KMS-11 (cell line): ENCODE measurements around the gene UPF1.

Experiments used
- H2AFZ ChIP-seq: fragments of 200-600 bp; sonication (generic); 2 replicates; pipeline ENCODE4 v1.6.1; 2016; ENCODE audit warnings: antibody characterized with exemption, mixed run types, low read depth
- H3K27ac ChIP-seq: fragments of 200-600 bp; sonication (generic); 2 replicates; pipeline ENCODE4 v1.6.1; 2016; ENCODE audit warnings: mild to moderate bottlenecking, mixed run types
- H3K27me3 ChIP-seq: fragments of 200-600 bp; sonication (generic); 2 replicates; pipeline ENCODE4 v1.6.1; 2017; ENCODE audit warnings: mild to moderate bottlenecking, low read depth, mixed run types, moderate library complexity; ENCODE audit not compliant: insufficient read depth
- H3K36me3 ChIP-seq: fragments of 200-600 bp; sonication (generic); 2 replicates; pipeline ENCODE4 v1.6.1; 2017; ENCODE audit warnings: mild to moderate bottlenecking, mixed run types; ENCODE audit not compliant: insufficient read depth
- H3K4me1 ChIP-seq: fragments of 200-600 bp; sonication (generic); 2 replicates; pipeline ENCODE4 v1.6.1; 2016; ENCODE audit warnings: mild to moderate bottlenecking, low read depth, mixed run types; ENCODE audit not compliant: poor library complexity, severe bottlenecking
- H3K4me2 ChIP-seq: fragments of 200-600 bp; sonication (generic); 2 replicates; pipeline ENCODE4 v1.7.0; 2016; ENCODE audit warnings: mild to moderate bottlenecking, mixed run types
- H3K4me3 ChIP-seq: fragments of 200-600 bp; sonication (generic); IDR thresholded peaks from 2 replicates; pipeline ENCODE4 v1.6.1; 2017; ENCODE audit warnings: low read depth, low read length, mixed read lengths; ENCODE audit not compliant: insufficient read depth
- H3K79me2 ChIP-seq: fragments of 200-600 bp; sonication (generic); 2 replicates; pipeline ENCODE4 v1.6.1; 2016; ENCODE audit warnings: low read depth, mixed run types; ENCODE audit not compliant: insufficient read depth
- H3K9ac ChIP-seq: fragments of 200-600 bp; sonication (generic); 2 replicates; pipeline ENCODE4 v1.6.1; 2016; ENCODE audit warnings: mild to moderate bottlenecking, mixed run types
- H4K20me1 ChIP-seq: fragments of 200-600 bp; sonication (generic); 2 replicates; pipeline ENCODE4 v1.6.1; 2016; ENCODE audit warnings: mild to moderate bottlenecking, mixed run types; ENCODE audit not compliant: insufficient read depth
- TF ChIP-seq, protein P1 (sequence below): fragments of 200-600 bp; sonication (generic); conservative IDR thresholded peaks from 2 replicates; pipeline ENCODE4 v1.6.1; 2017; ENCODE audit warnings: low read depth, mild to moderate bottlenecking, antibody characterized with exemption, low read length, moderate library complexity, mixed read lengths

The UPF1 gene

DNA sequence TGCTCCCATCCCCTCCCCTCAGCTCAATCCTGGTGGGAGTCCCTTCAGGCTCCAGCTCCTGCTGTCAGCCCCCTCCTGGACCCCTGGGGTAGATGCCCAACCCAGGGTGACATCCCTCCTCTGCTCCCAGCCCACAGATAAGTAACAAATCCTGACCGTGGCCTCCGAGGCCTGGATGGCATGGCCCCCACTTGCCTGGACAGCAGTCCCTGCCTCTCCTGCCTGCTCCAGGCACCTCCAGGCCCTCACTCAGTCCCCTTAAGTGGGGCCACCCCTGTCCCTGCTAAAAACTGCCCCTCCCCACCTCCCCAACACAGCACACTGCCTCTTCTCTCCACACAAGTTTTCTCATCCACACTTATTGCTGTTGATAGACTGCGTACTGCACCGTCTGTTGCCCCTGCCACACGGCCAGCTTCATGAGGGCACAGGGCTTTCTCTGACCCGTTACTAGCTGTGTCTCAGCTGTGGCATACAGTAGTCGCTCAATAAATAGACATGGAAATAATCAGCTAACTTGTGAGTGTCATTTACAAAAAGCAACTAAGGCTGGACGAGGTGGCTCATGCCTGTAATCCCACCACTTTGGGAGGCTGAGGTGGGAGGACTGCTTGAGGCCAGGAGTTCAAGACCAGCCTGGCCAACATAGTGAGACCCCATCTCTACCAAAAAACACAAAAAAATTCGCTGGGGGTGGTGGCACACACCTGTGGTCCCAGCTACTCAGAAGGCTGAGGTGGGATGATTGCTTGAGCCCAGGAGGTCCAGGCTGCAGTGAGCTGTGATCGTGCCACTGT, 58.4 kb downstream of the UPF1 start:
- no peaks in the 10 kb centered on the region for H4K20me1 ChIP-seq
- no peak overlapping the region for H3K27ac ChIP-seq

DNA sequence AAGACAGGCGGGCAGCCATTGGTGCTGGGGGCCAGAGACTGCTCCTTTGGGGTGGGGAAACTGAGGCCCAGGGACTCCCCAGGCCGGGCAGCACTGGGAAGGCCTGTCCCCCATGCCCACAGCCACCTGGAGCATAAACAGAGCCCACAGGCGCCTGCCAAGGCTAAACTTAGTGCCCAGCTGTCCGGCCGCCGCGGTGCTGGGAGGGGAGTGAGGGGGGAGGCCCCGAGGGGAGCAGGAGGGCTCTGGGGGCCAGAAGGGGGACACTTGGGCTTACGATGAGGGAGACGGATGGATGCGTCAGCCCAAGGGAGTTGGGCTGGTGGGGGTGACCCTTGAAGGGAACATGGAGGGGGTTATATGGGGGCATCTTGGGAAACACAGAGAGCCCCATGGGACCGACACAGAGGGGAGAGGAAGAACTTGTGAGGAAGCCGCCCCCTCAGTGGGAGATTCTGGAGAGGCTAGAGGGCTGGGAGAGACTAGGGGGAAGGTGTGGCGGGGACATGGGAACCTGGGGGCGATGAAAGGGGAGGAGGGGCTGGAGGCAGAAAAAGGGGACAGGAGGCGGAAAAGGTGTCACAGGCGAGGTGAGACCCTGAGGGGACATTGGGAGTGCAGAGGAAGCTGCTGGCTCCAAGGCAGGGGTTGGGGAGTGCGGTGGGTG, 62.0 kb downstream of the UPF1 start:
- Histone ChIP-seq H3K27me3 (peaks cover 52% of the 10 kb centered on the region; the same call in 1 of the 2 replicates), H4K20me1 (no peaks in the 10 kb centered on the region), H3K4me2 (no peak overlapping the region), H3K9ac (no peak overlapping the region), H3K4me3 (no peak overlapping the region), H3K79me2 (no peaks in the 10 kb centered on the region), H3K27ac (no peak overlapping the region), H3K36me3 (no peaks in the 10 kb centered on the region), H3K4me1 (no peaks in the 10 kb centered on the region), H2AFZ (no peak overlapping the region)
- TF ChIP-seq, protein P1, sequence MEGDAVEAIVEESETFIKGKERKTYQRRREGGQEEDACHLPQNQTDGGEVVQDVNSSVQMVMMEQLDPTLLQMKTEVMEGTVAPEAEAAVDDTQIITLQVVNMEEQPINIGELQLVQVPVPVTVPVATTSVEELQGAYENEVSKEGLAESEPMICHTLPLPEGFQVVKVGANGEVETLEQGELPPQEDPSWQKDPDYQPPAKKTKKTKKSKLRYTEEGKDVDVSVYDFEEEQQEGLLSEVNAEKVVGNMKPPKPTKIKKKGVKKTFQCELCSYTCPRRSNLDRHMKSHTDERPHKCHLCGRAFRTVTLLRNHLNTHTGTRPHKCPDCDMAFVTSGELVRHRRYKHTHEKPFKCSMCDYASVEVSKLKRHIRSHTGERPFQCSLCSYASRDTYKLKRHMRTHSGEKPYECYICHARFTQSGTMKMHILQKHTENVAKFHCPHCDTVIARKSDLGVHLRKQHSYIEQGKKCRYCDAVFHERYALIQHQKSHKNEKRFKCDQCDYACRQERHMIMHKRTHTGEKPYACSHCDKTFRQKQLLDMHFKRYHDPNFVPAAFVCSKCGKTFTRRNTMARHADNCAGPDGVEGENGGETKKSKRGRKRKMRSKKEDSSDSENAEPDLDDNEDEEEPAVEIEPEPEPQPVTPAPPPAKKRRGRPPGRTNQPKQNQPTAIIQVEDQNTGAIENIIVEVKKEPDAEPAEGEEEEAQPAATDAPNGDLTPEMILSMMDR = no peak

More for the DNA sequence above, 58.4 kb downstream of the UPF1 start:
- Histone ChIP-seq H3K27me3 (peaks cover 36% of the 10 kb centered on the region; the same call in 1 of the 2 replicates), H3K79me2 (no peaks in the 10 kb centered on the region), H3K4me3 (no peak overlapping the region), H3K4me2 (no peak overlapping the region), H3K4me1 (no peaks in the 10 kb centered on the region), H2AFZ (no peak overlapping the region), H3K36me3 (no peaks in the 10 kb centered on the region), H3K9ac (no peak overlapping the region)
- TF ChIP-seq, protein P1 = no peak

DNA sequence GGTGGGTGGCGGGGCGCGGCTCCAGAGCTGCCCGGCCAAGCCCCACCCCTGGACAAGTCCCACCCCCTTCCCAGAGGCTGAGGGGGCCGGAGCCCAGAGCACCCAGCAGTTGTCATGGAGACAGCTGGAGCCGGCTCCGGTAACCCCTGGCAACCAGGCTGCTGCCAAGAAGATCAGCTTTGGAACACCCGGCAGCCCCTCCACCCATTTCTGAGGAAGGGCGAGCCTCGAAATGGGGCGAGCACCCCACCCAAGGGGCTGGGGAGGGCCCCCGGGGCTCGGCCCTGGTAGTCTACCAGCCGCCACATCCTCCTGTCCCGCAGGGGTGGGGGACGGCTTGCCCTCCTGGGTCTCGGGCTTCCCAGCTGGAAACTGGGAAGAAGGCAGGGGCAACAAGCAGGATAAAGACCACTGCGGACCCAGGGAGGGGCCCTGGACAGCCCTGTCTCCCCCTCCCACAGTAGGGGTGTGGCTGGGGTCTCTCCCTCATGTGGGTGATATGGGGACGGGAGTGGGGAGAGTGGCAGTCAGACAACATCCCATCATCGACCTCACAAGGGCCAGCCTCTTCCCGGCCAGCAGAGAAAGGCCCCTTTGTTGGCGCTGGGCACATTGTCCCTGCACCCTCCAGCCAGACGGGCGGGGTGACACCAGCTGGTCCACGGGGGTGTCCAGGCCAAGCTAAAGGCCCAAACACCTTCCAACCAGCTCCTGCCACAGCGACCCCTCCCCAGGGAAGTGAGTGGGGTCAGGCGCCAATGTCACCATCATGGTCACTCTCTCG, 62.7 kb downstream of the UPF1 start:
- TF ChIP-seq, protein P1 = no peak
- H3K27ac ChIP-seq = no peak overlapping the region
- H3K4me2 ChIP-seq = no peak overlapping the region; the same call in 1 of the 2 replicates
- no peak overlapping the region for H2AFZ ChIP-seq
- no peak overlapping the region for H3K4me3 ChIP-seq
- H3K36me3 ChIP-seq = no peaks in the 10 kb centered on the region
- H3K27me3 ChIP-seq = peaks cover 51% of the 10 kb centered on the region; the same call in 1 of the 2 replicates
- H4K20me1 ChIP-seq = no peaks in the 10 kb centered on the region
- no peaks in the 10 kb centered on the region for H3K79me2 ChIP-seq
- H3K4me1 ChIP-seq = no peaks in the 10 kb centered on the region
- H3K9ac ChIP-seq = no peak overlapping the region

DNA sequence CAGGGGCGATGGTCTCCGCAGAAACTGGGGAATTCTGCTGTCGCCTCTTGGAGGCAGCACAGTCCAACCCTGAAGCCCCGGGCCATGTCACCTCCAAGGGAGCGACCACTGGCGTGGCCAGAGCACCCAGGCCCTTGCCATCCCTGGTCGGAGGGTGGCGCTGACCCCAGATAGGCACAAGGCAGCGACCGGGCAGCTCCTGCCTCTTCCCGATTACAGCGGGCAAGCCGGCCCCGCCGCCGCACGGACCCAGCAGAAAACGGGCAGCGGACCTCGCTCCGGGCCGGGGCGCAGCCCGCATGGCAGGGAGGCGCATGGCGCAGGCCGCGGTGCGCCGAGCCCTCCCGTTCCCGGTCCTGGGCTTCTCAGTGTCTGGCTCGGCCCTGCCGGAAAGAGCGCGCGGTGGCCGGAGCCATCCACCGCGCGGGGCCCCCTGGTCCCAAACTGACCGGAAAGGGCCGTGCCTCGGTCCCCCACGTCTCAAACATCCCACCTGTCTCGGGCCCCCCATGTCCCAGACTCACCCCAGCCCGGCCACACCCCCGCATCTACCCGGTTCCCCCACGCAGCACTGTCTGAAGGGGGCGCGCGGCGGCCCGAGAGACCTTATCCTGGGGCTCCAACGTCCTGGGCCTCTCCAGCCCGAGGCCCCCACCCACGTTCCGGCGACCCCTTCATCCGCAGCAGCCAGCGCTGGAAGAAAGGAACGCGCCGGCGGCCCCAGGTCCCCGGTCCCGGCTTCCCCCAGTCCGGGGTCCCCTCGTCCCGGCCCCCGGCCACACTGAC, 63.5 kb downstream of the UPF1 start:
- H3K27me3 ChIP-seq = peaks cover 49% of the 10 kb centered on the region; the same call in 1 of the 2 replicates
- no peak overlapping the region for H3K4me3 ChIP-seq
- no peaks in the 10 kb centered on the region for H3K36me3 ChIP-seq
- TF ChIP-seq, protein P1 = no peak
- H3K4me2 ChIP-seq = no peak overlapping the region; the same call in 1 of the 2 replicates
- no peaks in the 10 kb centered on the region for H3K4me1 ChIP-seq
- H3K27ac ChIP-seq = no peak overlapping the region
- no peak overlapping the region for H3K9ac ChIP-seq
- H2AFZ ChIP-seq = no peak overlapping the region
- H4K20me1 ChIP-seq = no peaks in the 10 kb centered on the region
- H3K79me2 ChIP-seq = no peaks in the 10 kb centered on the region
